Superior temporal gyrus (tissue), 1 donor: ENCODE results near the gene VCL.
"Not testable (repeated sequence)": the region's sequence is repeated elsewhere in the genome, so short reads cannot be mapped to it uniquely, and the experiment has no call there.

Experiments
- DNase-seq: peaks from one replicate; pipeline ENCODE4 v3.0.0-alpha.2; 2016; ENCODE audit errors: extremely low spot score

Gene VCL

DNA sequence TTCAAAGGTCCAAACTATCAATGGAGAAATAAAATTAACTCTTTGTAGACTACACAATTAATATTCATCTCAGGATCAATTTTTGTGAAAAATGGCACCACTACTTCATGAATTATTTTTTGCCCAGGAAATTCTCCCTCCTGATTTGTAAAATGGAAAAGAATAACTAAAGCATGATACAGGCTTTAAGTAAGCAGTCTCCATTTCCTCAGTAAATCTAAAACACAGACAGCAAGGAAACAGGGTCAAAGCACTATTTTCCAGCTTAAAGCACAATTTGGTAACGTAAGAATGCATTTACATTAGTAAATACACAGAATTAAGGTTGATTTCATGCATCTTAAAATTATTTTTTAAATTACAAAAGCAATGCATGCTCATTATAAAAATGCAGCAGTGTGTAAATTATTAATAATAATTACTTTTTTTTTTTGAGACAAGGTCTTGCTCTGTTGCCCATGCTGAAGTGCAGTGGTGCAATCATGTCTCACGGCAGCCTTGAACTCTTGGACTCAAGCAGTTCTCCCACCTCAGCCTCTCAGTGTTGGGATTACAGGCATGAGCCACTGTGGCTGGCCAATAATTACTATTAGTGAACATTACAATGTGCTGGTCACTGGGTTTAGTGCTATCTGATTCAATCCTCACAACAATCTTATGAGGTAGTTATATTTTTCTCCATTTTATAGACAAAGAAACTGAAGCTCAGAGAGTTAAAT lies 26.1 kb upstream of the VCL start:
- DNase-seq = no peak

DNA sequence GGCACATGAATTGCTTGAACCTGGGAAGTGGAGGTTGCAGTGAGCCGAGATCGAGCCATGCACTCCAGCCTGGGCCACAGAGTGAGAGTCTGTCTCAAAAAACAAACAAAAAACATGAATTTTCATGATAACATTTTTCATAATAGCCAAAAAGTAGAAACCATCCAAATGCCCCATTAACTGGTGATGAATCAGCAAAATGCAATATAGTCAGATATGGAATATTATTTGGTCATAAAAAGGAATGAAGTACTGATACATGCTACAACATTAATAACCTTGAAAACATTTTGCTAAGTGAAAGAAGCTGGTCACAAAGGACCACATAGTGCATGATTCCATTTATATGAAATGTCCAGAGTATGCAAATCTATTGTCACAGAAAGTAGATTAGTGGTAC lies 24.5 kb upstream of the VCL start:
- no peak for DNase-seq

DNA sequence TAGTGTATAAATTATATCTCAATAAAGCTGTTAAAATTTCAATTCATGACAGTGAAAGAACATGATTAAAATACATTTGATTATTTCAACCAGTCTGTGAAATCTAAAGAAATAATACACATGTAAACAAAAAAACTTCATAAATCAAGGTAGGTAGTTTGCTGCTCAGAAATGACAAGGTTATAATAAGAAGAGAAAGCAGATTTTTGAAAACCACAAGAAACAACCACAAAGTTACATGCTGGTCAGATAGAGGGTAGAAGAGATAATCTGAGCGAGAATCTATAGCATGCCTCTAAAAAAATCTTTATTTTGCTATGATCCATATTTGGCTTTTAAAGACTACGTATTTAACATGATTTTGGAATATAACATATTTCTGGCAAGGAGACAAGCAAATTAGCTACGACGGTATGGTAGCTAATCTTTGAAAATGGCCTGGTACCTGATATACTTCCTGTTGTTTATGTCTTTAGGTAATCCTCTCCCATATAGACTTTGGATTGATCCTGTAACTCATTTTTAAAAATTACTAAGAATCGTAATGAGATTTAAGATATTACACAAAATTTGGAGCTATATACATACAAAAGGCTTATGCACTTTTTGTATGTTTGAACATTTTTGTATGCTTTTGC lies 23.5 kb upstream of the VCL start:
- DNase-seq = no peak

DNA sequence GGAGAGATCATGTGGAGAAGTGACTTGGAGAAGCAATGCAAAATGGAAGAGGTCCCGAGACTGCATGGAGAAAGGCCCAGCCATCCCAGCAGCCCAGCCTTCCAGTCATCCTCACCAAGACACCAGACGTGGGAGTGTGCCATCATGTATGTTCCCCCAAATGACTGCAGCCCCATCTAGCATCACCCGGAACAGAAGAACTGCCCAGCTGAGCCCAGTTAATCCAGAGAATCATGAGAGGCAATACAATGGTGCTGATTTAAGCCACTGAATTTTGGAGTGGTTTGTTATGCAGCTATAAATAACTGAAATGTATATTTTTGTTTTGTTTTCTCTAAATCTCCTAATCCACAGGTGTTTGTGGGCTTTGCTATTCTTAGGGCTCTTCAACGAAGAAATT lies 22.5 kb upstream of the VCL start:
- no peak for DNase-seq

DNA sequence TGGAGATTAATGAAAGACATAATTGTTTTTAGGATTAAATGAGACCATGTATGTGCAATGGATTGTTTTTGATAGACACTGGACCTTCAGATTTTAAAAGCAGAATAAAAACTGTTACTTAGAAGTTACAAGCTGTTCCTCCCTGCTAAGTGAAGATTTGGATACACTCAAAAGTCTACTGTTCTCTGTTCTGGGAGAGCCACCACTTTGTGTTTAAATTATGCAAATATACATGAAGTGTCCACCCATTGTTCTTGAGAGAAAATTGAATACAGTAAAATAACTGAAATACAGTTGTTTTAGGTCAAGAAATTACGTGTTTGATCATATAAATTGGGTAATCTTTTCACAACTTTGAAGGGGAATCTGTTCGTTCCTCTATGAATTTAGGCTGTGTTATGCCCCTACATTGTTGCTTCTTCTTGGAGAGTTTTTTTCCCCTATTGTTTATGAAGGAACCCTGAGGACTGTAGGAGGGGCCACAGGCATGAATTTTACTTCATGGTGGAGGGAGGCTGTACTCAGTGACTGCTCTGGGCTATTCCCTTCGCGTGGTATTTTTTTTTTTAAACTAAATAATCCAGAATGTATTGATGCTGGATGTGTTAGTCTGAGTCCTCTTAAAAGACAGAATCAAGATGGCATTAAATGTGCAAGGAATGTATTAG lies 18.6 kb upstream of the VCL start:
- no peak for DNase-seq

DNA sequence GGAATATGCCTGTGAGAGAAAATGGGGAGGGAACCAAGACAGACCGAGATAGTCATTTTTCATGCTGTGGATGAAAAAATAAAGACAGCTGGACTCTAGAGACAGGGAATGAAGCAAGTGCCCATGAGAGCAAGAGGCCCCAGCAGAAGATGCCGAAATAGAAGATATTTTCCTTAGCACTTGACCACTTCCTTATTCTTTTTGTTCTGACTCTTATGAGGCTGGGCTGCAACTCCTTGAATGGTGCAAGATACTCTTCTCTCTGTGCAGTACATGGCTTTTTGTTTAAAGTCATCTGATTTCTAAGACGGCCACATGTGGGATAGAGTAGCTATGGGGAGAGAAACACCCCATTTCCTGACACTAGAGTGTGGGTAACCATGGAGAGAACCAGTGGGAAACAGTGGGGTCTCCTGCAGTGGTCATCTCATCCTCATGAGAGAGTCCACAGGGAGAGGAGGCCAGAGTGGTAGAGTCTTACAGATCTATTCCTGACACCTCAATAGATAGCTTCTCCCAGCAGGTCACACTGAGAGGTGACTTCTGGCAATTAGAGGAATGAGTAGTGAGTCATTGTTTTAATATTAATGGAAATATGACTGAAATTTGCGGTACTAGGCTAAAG lies 18.0 kb upstream of the VCL start:
- DNase-seq = no peak

DNA sequence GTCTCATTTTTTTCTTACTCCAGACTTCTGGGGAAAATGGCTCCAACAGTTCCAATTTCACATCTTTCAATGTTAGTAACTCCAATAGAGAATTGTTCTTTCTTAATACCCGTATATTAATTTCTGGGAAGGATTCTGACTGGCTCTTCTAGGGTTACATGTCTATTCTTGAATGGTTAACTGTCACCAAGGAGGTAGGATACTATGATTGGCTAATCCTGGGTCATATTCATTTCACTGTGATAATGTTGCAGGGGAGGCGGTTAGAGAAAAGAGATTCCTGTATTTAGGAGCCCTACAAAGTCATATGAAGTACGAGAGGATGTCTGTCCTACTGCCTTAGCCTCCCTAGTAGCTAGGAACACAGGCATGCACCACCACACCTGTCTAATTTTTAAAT lies 16.1 kb upstream of the VCL start:
- DNase-seq = no peak

DNA sequence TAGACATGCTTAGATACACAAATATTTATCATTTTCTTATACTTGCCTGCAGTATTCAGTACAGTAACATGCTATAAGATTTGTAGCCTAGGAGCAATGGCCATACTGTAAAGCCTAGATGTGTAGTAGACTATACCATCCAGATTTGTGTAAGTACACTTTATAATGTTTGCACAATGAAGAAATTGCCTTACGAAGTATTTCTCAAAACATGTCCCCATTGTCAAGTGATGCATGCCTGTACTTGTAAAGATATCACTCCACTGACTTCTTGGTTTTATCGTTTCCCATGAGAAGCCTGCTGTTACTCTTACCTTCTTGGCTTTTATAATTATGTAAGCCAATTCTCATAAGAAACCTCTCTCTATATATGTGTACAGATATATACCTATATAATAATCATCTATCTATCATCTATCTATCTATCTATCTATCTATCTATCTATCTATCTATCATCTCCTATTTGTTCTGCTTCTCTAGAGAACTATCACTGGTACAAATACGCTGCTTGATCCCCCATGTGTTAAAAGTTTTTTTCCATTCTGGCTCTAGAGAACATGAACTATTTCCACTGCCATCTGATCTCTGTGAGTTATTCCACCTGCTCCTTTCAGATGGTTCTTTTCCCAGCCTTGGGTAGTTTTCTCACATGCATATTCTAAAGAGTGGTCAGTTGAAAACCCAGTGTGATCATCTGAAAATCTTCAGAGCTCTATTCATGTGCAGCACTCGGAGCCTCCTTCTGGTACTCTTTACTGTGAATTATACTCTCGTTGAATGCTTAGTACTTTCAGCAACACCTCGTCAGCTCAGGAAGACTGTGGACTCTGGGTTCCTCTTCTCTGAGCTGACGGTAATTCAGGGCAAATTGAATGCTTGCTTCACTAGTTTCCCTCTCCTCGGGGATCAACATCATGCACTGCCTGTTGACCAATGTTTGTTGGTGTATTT lies 14.5 kb upstream of the VCL start:
- DNase-seq = no peak

DNA sequence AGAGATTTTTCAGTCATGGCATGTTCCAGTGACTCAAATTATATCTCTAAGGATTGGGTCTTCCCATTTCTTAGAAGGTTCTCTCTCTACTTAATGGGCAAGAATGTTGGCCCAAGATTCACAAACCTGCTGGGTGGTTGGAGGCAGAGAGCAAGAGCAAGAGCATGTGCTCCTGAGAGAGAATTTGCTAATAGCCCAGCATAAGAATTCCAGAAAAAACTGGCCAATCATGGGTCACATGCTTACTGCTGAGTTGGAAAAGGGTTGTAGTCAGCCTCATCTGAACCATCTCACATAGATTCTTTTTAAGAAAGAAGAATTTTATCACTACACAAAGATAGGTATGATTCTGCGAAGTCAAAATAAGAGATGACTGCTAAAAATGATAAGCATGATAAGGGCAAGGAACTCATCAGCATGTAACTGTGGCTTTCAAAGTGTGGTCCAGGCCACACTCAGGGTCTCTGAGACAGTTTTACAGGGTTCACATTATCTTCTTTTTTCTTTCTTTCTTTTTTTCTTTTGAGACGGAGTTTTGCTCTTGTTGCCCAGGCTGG lies 8.2 kb upstream of the VCL start:
- DNase-seq = no peak

DNA sequence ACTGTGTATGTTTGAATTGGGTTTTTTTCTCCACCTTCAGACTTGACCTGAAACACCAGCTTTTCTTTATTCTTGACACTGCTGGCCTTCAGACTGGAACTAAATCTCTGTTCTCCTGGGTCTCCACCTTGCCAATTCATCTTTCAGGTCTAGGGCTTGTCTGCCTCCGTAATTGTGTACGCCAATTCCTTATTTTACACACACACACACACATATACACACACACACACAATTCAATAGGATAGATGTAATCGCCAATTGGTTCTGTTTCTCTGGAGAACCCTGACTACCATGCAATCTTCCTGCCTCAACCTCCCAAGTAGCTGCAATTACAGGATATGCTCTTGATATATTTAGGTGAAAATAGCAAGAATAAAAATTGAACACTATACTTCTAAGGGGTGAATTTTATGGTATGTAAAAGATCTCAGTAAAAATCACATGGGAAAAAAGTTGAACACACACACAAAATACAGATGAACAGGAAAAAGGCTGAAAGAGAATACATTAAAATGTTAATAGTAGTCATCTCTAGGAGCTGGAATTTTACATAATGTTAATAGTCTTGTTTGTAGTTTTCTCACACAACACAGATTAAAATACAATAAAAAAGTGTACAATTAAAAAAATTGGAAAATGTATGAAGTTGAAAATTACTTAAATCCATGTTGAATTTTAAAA lies 6.6 kb upstream of the VCL start:
- DNase-seq = no peak

DNA sequence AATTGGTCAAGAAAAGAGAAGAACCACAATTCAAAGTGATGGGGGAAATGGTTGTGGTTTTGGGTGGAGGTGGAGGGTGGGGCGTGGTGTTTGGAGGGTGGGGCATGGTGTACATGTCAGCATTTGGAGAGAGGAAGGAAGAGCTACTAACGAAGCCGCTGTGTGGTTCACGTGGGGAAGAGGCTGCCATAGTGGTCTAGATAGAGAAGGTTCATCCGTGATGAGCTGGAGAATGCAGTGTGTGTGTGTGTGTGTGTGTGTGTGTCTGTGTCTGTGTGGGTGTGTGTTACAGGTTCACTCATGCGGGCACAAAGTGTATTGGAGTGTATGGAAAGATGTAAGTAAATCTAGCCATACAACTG lies 6.1 kb upstream of the VCL start:
- no peak for DNase-seq

DNA sequence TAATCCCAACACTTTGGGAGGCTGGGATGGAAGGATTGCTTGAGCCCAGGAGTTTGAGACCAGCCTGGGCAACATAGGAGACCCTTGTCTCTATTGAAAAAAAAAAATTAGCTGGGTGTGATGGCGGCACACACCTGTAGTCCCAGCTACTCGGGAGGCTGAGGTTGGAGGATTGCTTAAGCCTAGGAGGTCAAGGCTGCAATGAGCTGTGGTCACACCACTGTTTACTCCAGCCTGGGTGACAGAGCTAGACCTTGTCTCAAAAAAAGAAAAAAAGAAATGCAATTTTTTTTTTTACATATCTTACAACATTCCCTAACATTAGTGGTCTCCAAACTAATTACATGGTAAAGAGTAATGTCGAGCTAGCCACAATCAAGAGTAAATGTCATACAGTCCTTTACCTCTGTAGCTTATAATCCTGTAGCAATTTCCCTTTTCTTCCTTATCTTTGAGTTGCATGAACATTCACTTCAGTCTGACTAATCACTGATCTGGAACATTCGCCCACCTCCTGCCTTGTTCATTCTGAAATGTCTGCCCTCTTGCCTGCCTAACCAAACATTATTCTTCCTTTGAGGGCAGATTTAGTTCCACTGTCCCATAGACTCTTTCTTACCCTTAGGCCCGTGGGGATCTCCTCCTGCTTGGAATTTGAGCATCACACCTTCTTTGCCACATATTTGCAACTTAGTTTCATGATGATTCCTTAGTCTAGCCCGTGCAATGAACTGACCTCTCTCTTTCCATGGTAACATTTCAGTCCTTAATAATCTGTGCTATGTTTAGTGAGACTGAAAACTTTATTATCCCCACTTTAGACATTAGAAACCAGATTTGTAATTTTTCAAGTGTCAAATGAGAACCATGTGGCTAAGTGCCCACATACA lies 4.8 kb upstream of the VCL start:
- DNase-seq = no peak

DNA sequence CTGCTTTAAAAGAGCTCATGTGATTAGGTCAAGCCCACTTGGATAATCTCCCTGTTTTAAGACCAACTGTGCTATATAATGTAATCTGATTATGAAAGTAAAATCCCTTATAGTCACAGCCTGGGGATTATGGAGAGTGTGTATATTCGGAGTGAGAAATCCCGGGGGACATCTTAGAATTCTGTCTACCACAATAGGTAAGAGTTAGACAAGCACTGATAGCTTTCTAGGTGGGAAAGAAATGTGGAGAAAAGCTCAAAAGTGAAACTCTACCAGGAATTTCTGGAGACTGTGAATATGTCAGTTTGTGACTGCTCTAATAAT lies 2.9 kb upstream of the VCL start:
- DNase-seq = no peak

DNA sequence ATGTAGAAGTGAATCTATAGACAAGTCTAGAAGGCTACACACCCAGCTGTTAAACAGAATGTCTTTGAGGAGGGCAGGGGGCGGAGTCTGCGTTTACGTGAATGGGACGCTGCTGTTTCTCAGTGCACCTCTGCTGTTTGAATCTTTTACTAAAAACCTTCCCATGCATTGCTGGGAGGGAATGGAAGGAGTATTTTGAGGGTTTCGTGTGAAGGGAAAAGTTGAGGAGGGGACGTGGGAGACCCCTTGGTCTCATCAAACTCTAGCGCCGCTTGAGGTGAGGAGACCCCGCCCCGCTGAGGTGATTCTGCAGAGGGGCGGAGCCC lies 492 bp upstream of the VCL start:
- DNase-seq = no peak

DNA sequence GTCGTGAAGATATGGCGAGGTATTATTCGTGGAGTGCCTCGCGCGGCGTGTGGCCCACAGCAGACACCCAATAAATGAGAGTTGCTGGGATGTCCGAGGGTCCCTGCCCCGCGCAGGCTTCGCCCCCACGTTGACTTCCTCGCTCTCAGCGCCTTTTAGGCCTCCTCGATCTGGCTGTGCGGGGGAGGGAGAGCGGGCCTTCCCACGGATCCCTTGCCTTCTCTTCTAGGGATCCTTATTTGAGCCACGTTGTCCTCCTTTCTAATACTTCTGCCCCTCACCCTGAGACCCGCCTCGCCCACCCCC lies 660 bp downstream of the VCL start:
- DNase-seq = no peak

DNA sequence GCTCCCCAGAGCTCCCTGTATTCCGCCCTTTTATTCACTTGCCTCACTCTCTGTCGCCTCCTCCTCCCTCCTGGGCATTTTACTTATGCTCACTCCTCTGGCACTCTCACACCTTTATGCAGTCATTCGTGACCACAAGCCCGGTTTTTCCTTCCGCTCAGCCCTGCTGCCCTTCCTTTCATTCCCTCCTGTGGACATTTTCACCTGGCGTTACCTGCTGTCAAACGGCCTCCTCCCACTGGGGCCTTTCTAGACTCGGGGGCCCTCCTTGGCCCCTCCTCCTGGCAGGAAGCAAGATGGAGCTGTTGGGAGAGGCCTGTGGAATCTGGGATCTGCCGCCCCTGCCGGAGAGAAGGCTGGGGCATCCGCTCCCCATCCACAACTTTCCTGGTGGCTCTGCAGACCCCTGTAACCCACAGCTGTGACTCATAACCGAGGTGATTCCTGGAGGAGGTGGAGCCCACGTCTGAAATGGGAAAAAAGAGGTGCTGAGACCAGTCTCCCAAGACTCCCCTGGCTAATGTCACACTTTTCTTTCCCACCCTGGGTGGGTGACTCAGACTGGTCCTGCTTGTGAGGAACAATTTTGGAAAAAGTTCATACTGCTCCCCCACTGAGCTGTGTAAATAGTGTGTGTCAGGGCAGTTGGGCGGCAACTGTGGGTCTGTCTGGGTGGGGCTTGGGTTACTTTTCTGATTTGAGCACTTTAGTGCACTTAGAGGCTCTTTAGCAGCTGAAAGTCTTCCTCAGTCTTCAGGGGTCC lies 1.2 kb downstream of the VCL start:
- no peak for DNase-seq

DNA sequence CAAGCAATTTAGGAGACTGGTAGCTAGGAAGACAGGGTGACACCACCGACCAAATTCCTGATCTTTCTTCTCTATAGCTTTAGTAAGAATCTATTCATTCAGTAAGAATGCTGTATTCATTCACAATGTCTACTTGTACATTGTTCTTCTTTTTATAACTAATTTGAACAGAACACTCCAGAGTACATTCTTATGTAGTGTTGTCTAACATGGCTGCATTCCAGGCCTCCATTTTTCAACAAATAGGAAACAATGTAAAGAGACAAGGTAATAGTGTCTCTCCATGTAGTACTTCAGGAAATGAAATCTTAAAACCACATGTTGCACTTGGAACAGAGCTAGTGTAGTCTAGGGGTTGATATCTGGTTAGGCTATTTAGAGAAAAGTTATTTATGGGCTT lies 1.8 kb downstream of the VCL start:
- no peak for DNase-seq

DNA sequence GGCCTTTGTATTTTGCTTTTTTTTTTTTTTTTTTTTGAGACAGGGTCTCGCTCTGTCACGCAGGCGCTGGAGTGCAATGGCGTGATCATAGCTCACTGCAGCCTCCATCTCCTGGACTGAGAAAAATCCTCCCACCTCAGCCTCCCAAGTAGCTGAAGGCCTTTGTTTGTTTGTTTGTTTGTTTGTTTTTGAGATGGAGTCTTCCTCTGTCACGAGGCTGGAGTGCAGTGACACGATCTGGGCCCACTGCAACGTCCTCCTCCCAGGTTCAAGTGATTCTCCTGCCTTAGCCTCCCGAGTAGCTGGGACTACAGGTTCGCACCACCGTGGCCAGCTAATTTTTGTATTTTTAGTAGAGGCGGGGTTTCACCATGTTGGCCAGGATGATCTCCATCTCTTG lies 2.3 kb downstream of the VCL start:
- DNase-seq = not testable (repeated sequence)

DNA sequence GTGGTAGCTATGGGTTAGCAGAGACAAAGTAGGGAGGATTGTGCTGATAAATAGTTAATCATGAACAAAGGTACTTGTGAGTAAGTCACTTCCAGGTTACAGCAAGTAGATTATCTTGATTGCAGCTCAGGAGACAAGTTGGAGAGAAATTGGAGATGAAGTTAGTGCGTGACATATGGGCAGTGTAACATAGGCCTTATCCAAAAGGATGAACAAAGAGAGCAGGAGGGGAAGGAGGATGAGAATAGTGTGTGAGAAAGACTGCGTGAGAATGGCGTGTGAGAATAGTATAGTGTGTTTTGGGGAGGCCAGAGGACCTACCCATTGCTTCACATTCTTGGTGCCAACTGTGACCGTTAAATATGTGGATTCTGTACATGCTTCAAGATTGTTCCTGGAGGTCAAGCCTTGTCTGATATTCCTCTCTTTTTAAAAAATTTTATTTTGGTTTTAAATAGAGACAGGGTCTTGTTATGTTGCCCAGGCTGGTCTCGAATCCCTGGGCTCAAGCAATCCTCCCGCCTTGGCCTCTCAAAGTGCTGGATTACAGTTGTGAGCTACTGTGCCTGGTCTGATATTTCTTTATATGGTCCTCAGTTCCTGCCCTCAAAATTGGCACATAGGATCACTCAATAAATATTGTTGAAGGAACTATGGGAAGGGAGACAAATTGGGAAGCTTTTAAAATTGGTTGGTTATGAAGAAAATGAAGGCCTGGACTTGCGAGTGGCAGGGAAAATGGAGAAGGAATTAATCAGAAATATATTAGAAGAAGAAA lies 3.2 kb downstream of the VCL start:
- no peak for DNase-seq
